ENCODE measurements around the gene ARTN. TPM values are rescaled to one million over a fixed set of nuclear protein-coding genes. Genes with fewer than 3 reads are reported as not detected.

The ARTN gene
- total RNA-seq, 4 donors from 2014 or later = 0.94 TPM; not detected in 3

DNA sequence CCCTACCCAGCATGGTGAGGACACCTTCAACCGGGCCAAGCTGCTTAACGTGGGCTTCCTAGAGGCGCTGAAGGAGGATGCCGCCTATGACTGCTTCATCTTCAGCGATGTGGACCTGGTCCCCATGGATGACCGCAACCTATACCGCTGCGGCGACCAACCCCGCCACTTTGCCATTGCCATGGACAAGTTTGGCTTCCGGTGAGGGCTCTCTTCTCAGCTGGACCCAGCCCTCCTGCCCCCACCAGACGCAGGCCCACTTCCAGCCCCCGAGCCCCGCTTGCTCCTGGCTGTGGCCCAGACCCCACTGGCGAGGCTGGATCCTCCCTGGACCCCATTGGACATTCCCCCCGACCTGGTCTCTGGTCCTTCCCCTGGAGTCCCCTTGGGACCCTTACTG, 51.3 kb downstream of the ARTN start:
- TF ChIP-seq POLR2A (IDR thresholded peaks at IDR 0.05) = no peak
- TF ChIP-seq, protein P1, sequence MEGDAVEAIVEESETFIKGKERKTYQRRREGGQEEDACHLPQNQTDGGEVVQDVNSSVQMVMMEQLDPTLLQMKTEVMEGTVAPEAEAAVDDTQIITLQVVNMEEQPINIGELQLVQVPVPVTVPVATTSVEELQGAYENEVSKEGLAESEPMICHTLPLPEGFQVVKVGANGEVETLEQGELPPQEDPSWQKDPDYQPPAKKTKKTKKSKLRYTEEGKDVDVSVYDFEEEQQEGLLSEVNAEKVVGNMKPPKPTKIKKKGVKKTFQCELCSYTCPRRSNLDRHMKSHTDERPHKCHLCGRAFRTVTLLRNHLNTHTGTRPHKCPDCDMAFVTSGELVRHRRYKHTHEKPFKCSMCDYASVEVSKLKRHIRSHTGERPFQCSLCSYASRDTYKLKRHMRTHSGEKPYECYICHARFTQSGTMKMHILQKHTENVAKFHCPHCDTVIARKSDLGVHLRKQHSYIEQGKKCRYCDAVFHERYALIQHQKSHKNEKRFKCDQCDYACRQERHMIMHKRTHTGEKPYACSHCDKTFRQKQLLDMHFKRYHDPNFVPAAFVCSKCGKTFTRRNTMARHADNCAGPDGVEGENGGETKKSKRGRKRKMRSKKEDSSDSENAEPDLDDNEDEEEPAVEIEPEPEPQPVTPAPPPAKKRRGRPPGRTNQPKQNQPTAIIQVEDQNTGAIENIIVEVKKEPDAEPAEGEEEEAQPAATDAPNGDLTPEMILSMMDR (IDR thresholded peaks at IDR 0.05) = no peak
- H3K4me1 ChIP-seq = peaks cover 0 to 15% (median 3%) of the 10 kb centered on the region in 4 donors
- DNase-seq = no peak
- H3K27ac ChIP-seq = no peak overlapping the region
- H3K4me3 ChIP-seq = no peak overlapping the region
- H3K36me3 ChIP-seq = no peaks in the 10 kb centered on the region
- no peaks in the 10 kb centered on the region for H3K27me3 ChIP-seq
- H3K9me3 ChIP-seq = no peaks in the 10 kb centered on the region

- Histone ChIP-seq H3K9me3 (no peaks in the 10 kb centered on the region), H3K36me3 (no peaks in the 10 kb centered on the region), H3K4me1 (peaks cover 0 to 12% (median 0%) of the 10 kb centered on the region in 4 donors), H3K4me3 (no peak overlapping the region), H3K27me3 (no peaks in the 10 kb centered on the region), H3K27ac (no peak overlapping the region)
- DNase-seq = no peak
- TF ChIP-seq, protein P1 (IDR thresholded peaks at IDR 0.05) = no peak
- TF ChIP-seq POLR2A (IDR thresholded peaks at IDR 0.05) = no peak
These were observed 52.5 kb downstream of the ARTN start for GRCh38 chr1:43985984-43986595.

DNA sequence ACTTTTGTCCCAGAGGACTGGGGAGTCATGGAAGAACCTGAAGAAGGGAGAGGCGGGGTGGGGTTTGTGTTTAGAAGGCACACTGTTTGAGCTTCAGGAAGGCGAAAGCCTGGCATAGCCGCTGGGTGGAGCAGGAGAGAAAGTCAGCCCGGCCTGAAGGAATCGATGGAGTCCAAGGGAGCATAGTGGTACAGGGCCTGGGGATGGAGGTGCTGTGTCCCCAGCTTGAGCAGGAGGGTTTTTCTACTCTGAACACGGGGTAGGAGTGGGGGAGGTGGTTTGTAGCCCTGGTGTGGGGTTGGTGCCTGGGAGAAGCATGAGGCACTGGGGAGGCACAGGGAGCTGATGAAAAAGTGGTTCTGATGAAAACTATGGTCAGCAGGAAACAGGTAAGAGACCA, 53.1 kb downstream of the ARTN start:
- no peak overlapping the region for H3K4me3 ChIP-seq
- DNase-seq = no peak
- H3K9me3 ChIP-seq = no peaks in the 10 kb centered on the region
- TF ChIP-seq, protein P1 (IDR thresholded peaks at IDR 0.05) = peak in 3 of 6 experiments; percentile 20 to 32 (median 21)
- TF ChIP-seq POLR2A (IDR thresholded peaks at IDR 0.05) = no peak
- H3K27me3 ChIP-seq = no peaks in the 10 kb centered on the region
- peaks cover 0 to 8% (median 0%) of the 10 kb centered on the region in 4 donors for H3K4me1 ChIP-seq
- no peaks in the 10 kb centered on the region for H3K36me3 ChIP-seq
- no peak overlapping the region for H3K27ac ChIP-seq

Other genes with a start within 250 kb of the ARTN start
- 10 to 100 TPM in 1 of 4 donors, 1 to 10 TPM in 3; 4.4 to 19.0 (median 6.1) TPM for gene ST3GAL3, start 226.3 kb upstream of the ARTN start, total RNA-seq
- 10 to 100 TPM in 3 of 4 donors, 1 to 10 TPM in 1; 9.1 to 36.5 (median 32.0) TPM for gene IPO13, start 13.1 kb downstream of the ARTN start, total RNA-seq
- gene DPH2, start 36.2 kb downstream of the ARTN start, total RNA-seq = 100 to 1,000 TPM in 1 of 4 donors, 10 to 100 TPM in 3; 16.6 to 106 (median 38.6) TPM
- gene ATP6V0B, start 41.2 kb downstream of the ARTN start, total RNA-seq = 100 to 1,000 TPM in 2 of 4 donors, 10 to 100 TPM in 2; 87.5 to 218 (median 122) TPM
- 10 to 100 TPM in 3 of 4 donors, 1 to 10 TPM in 1; 8.2 to 28.9 (median 22.2) TPM for gene B4GALT2, start 45.4 kb downstream of the ARTN start, total RNA-seq
- 10 to 100 TPM; 12.4 to 18.2 (median 15.7) TPM for gene CCDC24, start 57.8 kb downstream of the ARTN start, total RNA-seq
- 10 to 100 TPM in 2 of 4 donors, 1 to 10 TPM in 2; 8.8 to 19.0 (median 11.5) TPM for gene SLC6A9, start 97.7 kb downstream of the ARTN start, total RNA-seq
- not detected for gene KLF17, start 185.0 kb downstream of the ARTN start, total RNA-seq
- gene KLF18, start 207.8 kb downstream of the ARTN start, total RNA-seq = not detected

All from Peyer's patch (tissue), 4 donors.